Thoracic aorta (tissue), 2 donors: ENCODE data around the gene PTPRN2. TPM values are rescaled to one million over a fixed set of nuclear protein-coding genes. Genes with fewer than 3 reads are reported as not detected.

ENCODE experiments used
- ATAC-seq: fragments of 150-250 bp; one replicate; pipeline ENCODE4 v1.8.0; 2017; ENCODE audit warnings: low read depth; ENCODE audit not compliant: insufficient number of reproducible peaks, low FRiP score
- DNase-seq: peaks from one replicate; pipeline ENCODE4 v3.0.0-alpha.2; 2020; ENCODE audit warnings: low spot score
- H3K27ac ChIP-seq, 2 donors: fragments of 200-600 bp; sonication (generic); 1 replicate in 1 of 2; 2 replicates in 1 of 2; pipeline ENCODE4 v1.5.1; 2016; ENCODE audit warnings: mild to moderate bottlenecking in 2 of 2, moderate library complexity in 2 of 2
- H3K27me3 ChIP-seq: fragments of 200-600 bp; sonication (generic); replicated peaks from 2 replicates; pipeline ENCODE4 v1.6.0; 2016; ENCODE audit warnings: mild to moderate bottlenecking; ENCODE audit not compliant: insufficient read depth
- H3K36me3 ChIP-seq: fragments of 200-600 bp; sonication (generic); one replicate; pipeline ENCODE4 v1.5.1; 2016
- H3K4me1 ChIP-seq, 2 donors: fragments of 200-600 bp; sonication (generic); 1 replicate in 1 of 2; 2 replicates in 1 of 2; pipeline versions ENCODE4 v1.5.1 to v1.6.0; 2016; ENCODE audit warnings: low read depth in 2 of 2, mild to moderate bottlenecking in 1 of 2; ENCODE audit not compliant: control insufficient read depth in 1 of 2
- H3K4me3 ChIP-seq: fragments of 200-600 bp; sonication (generic); 2 replicates; pipeline ENCODE4 v1.5.1; 2016; ENCODE audit warnings: mild to moderate bottlenecking
- H3K9me3 ChIP-seq: fragments of 200-600 bp; sonication (generic); 2 replicates; pipeline ENCODE4 v1.5.1; 2016
- total RNA-seq, 2 donors: library from RNA; depleted of rRNA; stranded (reverse); fragments of >200 nt; gene quantifications; one replicate each; pipeline versions ENCODE4 v1.1.0 to v1.2.3, GENCODE V29; 2016
- TF ChIP-seq, protein P1 (sequence below): fragments of 200-600 bp; sonication (generic); IDR thresholded peaks from one replicate; pipeline ENCODE4 v1.5.1; 2019; ENCODE audit warnings: antibody characterized with exemption

PTPRN2 gene
- total RNA-seq, 2 donors from 2014 or later, result 2.2 to 3.1 TPM

- TF ChIP-seq, protein P1, sequence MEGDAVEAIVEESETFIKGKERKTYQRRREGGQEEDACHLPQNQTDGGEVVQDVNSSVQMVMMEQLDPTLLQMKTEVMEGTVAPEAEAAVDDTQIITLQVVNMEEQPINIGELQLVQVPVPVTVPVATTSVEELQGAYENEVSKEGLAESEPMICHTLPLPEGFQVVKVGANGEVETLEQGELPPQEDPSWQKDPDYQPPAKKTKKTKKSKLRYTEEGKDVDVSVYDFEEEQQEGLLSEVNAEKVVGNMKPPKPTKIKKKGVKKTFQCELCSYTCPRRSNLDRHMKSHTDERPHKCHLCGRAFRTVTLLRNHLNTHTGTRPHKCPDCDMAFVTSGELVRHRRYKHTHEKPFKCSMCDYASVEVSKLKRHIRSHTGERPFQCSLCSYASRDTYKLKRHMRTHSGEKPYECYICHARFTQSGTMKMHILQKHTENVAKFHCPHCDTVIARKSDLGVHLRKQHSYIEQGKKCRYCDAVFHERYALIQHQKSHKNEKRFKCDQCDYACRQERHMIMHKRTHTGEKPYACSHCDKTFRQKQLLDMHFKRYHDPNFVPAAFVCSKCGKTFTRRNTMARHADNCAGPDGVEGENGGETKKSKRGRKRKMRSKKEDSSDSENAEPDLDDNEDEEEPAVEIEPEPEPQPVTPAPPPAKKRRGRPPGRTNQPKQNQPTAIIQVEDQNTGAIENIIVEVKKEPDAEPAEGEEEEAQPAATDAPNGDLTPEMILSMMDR, result no peak
- no peak overlapping the region for H3K27ac ChIP-seq
- ATAC-seq (no peak), DNase-seq (no peak)
- no peaks in the 10 kb centered on the region for H3K36me3 ChIP-seq
- no peaks in the 10 kb centered on the region for H3K9me3 ChIP-seq
- H3K4me3 ChIP-seq, result no peak overlapping the region
- no peaks in the 10 kb centered on the region for H3K27me3 ChIP-seq
- no peaks in the 10 kb centered on the region for H3K4me1 ChIP-seq
Measured at GRCh38 chr7:158410720-158411119, 176.9 kb downstream of the PTPRN2 start.

DNA sequence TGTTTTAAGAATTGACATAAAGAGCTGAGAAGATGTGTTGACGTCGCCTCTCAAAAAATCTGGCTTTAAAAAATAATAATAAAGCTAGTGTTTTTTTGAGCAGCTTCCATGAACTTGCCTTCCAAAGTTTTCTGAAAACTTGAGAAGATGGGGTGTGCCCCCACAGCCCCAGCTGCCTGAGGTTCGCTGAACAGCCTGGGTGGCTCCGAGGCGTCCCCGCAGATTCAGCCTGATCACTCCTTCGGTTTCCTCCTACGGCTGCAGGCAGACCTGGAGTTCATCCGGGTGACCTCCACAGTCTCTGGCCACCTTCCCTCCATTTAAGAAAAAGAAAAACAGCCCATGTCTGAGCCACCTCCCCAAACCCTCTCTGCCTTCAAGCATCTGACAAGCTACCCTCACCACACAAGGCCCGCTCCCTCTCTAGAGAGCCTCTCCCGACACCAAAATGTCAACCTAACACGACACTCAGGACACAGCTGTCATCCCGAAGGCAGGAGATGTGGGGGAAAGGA is 177.8 kb downstream of the PTPRN2 start:
- ATAC-seq, result no peak
- no peaks in the 10 kb centered on the region for H3K36me3 ChIP-seq
- H3K27me3 ChIP-seq, result no peaks in the 10 kb centered on the region
- H3K9me3 ChIP-seq, result no peaks in the 10 kb centered on the region
- no peak for DNase-seq
- H3K4me3 ChIP-seq, result no peak overlapping the region
- H3K27ac ChIP-seq, result no peak overlapping the region
- no peaks in the 10 kb centered on the region for H3K4me1 ChIP-seq
- TF ChIP-seq, protein P1, result no peak

GRCh38 chr7:158409120-158409519 is 178.5 kb downstream of the PTPRN2 start:
- Histone ChIP-seq H3K4me1 (no peaks in the 10 kb centered on the region), H3K9me3 (no peaks in the 10 kb centered on the region), H3K27me3 (no peaks in the 10 kb centered on the region), H3K36me3 (no peaks in the 10 kb centered on the region), H3K4me3 (no peak overlapping the region), H3K27ac (no peak overlapping the region)
- ATAC-seq (no peak), DNase-seq (no peak)
- TF ChIP-seq, protein P1, result no peak

DNA sequence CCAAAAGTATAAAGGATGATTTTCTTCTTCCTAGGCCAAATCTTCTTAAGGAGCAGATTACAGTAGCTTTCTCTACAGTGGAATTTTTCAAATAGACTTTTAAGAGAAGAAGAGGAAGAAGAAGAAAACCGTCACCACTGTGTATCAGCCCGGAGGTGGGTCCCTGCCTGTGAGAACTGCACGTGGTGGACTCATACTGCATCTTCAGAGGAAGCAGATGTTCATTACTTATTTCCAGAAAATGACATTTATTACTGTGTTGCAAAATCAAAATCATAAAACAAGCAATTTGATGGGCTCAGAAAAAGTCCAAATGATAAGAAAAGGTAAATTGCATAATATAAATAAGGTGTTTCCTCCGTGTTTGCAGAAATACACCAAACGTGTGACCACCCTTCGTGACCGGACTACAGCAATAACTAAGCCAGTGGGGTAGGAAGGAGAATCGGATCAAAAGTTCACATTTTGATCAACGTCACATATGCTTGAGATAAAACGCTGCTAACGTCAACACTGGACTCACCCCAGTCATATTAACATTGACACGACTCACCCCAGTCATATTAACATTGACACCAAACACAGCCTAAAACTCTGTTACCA is 179.2 kb downstream of the PTPRN2 start:
- TF ChIP-seq, protein P1, result no peak
- Histone ChIP-seq H3K36me3 (no peaks in the 10 kb centered on the region), H3K9me3 (no peaks in the 10 kb centered on the region)

GRCh38 chr7:158407581-158408317 is 179.9 kb downstream of the PTPRN2 start:
- Histone ChIP-seq H3K27me3 (no peaks in the 10 kb centered on the region), H3K27ac (no peak overlapping the region), H3K4me1 (no peaks in the 10 kb centered on the region), H3K4me3 (no peak overlapping the region), H3K9me3 (no peaks in the 10 kb centered on the region), H3K36me3 (no peaks in the 10 kb centered on the region)
- TF ChIP-seq, protein P1, result no peak
- no peak for ATAC-seq
- DNase-seq, result no peak

More for the DNA sequence above, 179.2 kb downstream of the PTPRN2 start:
- ATAC-seq (no peak), DNase-seq (no peak)
- H3K4me3 ChIP-seq, result no peak overlapping the region
- H3K4me1 ChIP-seq, result no peaks in the 10 kb centered on the region
- no peaks in the 10 kb centered on the region for H3K27me3 ChIP-seq
- H3K27ac ChIP-seq, result no peak overlapping the region
